ENCODE measurements around the gene WRAP53. TPM values are rescaled to one million over a fixed set of nuclear protein-coding genes. Genes with fewer than 3 reads are reported as not detected.
"Not testable (repeated sequence)": the region's sequence is repeated elsewhere in the genome, so short reads cannot be mapped to it uniquely, and the experiment has no call there.

WRAP53 gene
- total RNA-seq: 5.2 and 6.0 TPM in 2 replicates

DNA sequence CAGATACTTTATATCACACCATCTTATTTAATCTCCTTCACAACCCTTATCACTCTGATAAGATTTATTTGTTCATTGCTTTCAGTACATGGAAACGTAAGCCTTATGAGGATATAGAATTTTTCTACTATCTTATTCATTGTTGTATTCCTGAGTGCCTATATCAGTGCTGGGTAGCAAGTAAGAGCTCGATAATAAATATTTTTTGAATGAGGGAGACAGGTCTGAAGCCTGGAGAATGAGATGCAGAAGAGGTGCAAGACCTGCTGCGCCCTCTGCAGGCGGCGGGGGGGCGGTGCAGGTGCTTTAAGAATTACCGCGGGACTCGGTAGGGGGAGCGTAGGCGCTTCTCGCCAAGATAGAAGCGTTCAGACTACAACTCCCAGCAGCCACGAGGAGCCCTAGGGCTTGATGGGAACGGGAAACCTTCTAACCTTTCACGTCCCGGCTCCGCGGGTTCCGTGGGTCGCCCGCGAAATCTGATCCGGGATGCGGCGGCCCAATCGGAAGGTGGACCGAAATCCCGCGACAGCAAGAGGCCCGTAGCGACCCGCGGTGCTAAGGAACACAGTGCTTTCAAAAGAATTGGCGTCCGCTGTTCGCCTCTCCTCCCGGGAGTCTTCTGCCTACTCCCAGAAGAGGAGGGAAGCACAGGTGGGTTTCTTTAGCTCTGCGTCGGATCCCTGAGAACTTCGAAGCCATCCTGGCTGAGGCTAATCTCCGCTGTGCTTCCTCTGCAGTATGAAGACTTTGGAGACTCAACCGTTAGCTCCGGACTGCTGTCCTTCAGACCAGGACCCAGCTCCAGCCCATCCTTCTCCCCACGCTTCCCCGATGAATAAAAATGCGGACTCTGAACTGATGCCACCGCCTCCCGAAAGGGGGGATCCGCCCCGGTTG is at the start of gene WRAP53:
WRAP53 (plus strand) TSS at position 570 of the 900 bp plus-strand sequence; CDS start at position 742, 172 bp downstream.
- DNase-seq (ENCODE audit: low read depth): peak; percentile 99
- peak within 1 kb of the TSS; percentile 93 for H3K4me3 ChIP-seq (ENCODE audit: low read depth, low read length)
- TF ChIP-seq, protein P1, sequence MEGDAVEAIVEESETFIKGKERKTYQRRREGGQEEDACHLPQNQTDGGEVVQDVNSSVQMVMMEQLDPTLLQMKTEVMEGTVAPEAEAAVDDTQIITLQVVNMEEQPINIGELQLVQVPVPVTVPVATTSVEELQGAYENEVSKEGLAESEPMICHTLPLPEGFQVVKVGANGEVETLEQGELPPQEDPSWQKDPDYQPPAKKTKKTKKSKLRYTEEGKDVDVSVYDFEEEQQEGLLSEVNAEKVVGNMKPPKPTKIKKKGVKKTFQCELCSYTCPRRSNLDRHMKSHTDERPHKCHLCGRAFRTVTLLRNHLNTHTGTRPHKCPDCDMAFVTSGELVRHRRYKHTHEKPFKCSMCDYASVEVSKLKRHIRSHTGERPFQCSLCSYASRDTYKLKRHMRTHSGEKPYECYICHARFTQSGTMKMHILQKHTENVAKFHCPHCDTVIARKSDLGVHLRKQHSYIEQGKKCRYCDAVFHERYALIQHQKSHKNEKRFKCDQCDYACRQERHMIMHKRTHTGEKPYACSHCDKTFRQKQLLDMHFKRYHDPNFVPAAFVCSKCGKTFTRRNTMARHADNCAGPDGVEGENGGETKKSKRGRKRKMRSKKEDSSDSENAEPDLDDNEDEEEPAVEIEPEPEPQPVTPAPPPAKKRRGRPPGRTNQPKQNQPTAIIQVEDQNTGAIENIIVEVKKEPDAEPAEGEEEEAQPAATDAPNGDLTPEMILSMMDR (IDR thresholded peaks at IDR 0.05; ENCODE audit: insufficient read depth, low read depth, low read length): peak; percentile 90

DNA sequence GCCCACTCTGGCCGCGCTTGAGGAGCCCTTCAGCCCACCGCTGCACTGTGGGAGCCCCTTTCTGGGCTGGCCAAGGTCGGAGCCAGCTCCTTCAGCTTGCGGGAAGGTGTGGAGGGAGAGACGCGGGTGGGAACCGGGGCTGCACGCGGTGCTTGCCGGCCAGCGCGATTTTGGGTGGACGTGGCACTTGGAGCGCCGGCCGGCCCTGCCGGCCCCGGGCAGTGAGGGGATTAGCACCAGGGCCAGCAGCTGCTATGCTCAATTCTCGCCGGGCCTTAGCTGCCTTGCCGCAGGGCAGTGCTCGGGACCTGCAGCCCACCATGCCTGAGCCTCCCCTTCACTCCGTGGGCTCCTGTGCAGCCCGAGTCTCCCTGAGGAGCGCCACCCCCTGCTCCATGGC is 47.5 kb upstream of the WRAP53 start:
- no peak for DNase-seq (ENCODE audit: low read depth)
- no peak overlapping the region for H3K4me3 ChIP-seq (ENCODE audit: low read depth, low read length)
- TF ChIP-seq, protein P1 (IDR thresholded peaks at IDR 0.05; ENCODE audit: insufficient read depth, low read depth, low read length): no peak

DNA sequence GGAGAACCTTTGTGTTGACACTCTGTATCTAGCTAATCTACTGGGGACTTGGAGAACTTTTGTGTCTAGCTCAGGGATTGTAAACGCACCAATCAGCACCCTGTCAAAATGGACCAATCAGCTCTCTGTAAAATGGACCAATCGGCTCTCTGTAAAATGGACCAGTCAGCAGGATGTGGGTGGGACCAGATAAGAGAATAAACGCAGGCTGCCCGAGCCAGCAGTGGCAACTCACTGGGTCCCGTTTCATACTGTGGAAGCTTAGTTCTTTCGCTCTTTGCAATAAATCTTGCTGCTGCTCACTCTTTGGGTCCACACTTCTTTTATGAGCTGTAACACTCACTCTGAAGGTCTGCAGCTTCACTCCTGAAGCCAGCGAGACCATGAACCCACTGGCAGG is 46.6 kb upstream of the WRAP53 start:
- DNase-seq (ENCODE audit: low read depth); H3K4me3 ChIP-seq (ENCODE audit: low read depth, low read length): not testable (repeated sequence)

DNA sequence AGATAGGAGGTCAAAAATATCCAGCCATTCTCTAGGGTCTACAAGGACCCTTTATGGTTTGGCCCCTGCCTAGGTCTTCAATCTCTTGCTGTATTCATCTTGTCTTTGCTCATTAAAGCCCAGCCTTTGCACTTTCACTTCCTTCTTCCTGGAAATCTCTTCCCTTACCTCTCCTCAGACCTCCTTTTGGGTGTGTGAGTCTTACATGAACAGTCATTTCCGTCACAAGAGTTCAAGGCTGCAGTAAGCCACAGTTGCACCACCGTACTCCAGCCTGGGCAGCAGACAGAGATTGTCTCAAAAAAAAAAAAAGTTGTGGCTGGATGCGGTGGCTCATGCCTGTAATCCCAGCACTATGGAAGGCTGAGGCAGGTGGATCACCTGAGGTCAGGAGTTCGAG is 43.5 kb upstream of the WRAP53 start:
- DNase-seq (ENCODE audit: low read depth): no peak
- no peak overlapping the region for H3K4me3 ChIP-seq (ENCODE audit: low read depth, low read length)
- TF ChIP-seq, protein P1 (IDR thresholded peaks at IDR 0.05; ENCODE audit: insufficient read depth, low read depth, low read length): no peak

DNA sequence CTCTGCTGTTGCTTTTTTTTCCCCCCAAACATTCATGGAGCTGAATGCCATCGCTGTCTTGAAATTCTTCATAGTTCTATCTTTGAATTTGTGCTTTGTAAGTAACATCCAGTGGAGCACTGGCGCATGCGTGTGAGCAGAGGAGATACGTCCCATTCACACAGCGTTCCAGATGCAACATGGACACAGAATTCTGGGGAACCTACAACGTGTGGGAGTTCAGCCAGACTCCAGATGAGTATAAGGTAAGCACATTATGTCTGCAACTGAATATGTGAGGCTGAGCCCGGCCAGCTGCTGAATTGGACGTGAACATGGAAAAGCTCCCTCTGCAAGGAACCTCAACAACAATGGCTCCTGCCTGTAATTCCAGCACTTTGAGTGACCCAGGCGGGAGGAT is 41.8 kb upstream of the WRAP53 start:
- DNase-seq (ENCODE audit: low read depth): no peak
- H3K4me3 ChIP-seq (ENCODE audit: low read depth, low read length): no peak overlapping the region
- TF ChIP-seq, protein P1 (IDR thresholded peaks at IDR 0.05; ENCODE audit: insufficient read depth, low read depth, low read length): no peak

DNA sequence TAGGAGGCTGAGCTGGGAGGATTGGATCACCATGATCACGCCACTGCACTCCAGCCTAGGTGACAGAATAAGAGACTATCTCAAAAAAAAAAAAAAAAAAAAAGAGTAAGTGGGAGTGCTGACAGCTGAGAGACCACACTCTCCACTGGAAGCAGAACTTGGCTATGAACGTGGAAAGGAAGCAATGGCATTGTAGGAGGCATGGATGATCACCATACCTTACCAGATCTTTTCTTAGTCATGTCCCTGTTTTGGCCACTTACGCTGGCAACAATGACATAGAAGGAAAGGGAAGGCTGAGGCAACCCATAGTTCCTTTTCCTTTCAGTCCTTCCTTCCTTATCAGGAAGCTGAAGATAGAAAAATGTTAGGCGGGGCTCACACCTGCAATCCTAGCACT is 41.3 kb upstream of the WRAP53 start:
- H3K4me3 ChIP-seq (ENCODE audit: low read depth, low read length): no peak overlapping the region
- DNase-seq (ENCODE audit: low read depth): no peak
- TF ChIP-seq, protein P1 (IDR thresholded peaks at IDR 0.05; ENCODE audit: insufficient read depth, low read depth, low read length): no peak

DNA sequence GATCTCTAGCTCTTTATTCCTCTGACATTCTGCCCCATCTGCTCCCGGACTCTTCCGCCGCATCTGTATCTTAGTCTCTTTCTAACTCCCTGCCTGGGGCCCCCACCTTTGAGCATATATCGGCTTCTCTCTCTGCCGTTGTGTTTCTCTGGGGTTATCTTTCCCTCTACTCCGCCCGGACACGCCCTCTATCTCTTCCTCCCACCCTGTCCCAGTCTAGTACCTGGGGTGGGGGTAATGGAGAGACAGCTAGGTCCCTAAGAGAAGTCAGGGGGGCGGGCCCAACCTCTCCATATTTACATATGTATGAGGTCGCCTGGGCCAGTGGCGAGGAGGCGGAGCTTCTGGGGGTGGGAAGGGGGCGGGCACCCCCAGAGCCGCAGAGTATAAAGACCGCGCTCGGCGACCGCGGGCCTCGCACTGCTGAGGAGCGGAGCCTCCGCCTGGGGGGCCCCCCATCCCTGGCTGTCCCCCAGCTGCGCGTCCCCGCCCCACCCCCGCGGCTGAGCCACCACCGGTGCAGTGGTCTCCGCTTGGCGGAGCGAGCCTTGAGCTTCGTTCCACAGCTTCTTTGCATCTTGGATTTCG is 37.7 kb upstream of the WRAP53 start, which contains the start of gene ATP1B2:
ATP1B2 (plus strand) TSS at position 418 of the 588 bp plus-strand sequence. CDS start 593 bp downstream, outside the sequence.
- H3K4me3 ChIP-seq (ENCODE audit: low read depth, low read length): peak within 1 kb of the TSS; percentile 54
- TF ChIP-seq, protein P1 (IDR thresholded peaks at IDR 0.05; ENCODE audit: insufficient read depth, low read depth, low read length): no peak
- DNase-seq (ENCODE audit: low read depth): peak; percentile 39

All from fibroblast of villous mesenchyme (primary cell).